PC-9 (cell line): ENCODE measurements around the gene PSORS1C1. TPM values are rescaled to one million over a fixed set of nuclear protein-coding genes. Genes with fewer than 3 reads are reported as not detected.
A peak's percentile ranks its signal among the peaks of the same experiment; 100 is the strongest.

ENCODE experiments used
- BruUV-seq: library from RNA; stranded (reverse); fragments of 400-500 nt; replicated peaks from 2 replicates; lab custom pipeline; 2021; lab: Mats Ljungman, UMichigan
- CTCF ChIA-PET: fragments of 300-600 bp; sonication (Branson Sonifier 250); formaldehyde crosslinking; loops from one replicate; lab custom pipeline; 2022; ENCODE audit warnings: antibody characterized with exemption; lab: Charles Lee
- POLR2A ChIA-PET: fragments of 300-600 bp; sonication (Branson Sonifier 250); formaldehyde crosslinking; loops from one replicate; lab custom pipeline; 2022; ENCODE audit warnings: antibody characterized with exemption; ENCODE audit not compliant: unreplicated experiment; lab: Charles Lee
- DNase-seq, 2 experiments: peaks; one replicate each; pipeline versions ENCODE4 v3.0.0 to v3.0.0-alpha.2; 2015 to 2022; ENCODE audit warnings: mixed read lengths in 1 of 2
- H2AFZ ChIP-seq: fragments of 200-600 bp; sonication (generic); 2 replicates; pipeline ENCODE4 v1.8.1; 2017; ENCODE audit warnings: antibody characterized with exemption
- H3F3A ChIP-seq: fragments of 200-600 bp; sonication (generic); 2 replicates; pipeline ENCODE4 v1.8.1; 2017; ENCODE audit warnings: antibody characterized with exemption, mild to moderate bottlenecking, low read depth; ENCODE audit not compliant: insufficient read depth
- H3K27ac ChIP-seq: fragments of 200-600 bp; sonication (generic); 2 replicates; pipeline ENCODE4 v1.6.1; 2016; ENCODE audit warnings: mixed run types
- H3K27me3 ChIP-seq: fragments of 200-600 bp; sonication (generic); 2 replicates; pipeline ENCODE4 v1.6.1; 2016; ENCODE audit warnings: low read depth, mixed run types; ENCODE audit not compliant: insufficient read depth
- H3K36me3 ChIP-seq: fragments of 200-600 bp; sonication (generic); 2 replicates; pipeline ENCODE4 v1.6.1; 2016; ENCODE audit warnings: low read depth, mixed run types
- H3K4me1 ChIP-seq: fragments of 200-600 bp; sonication (generic); replicated peaks from 2 replicates; pipeline ENCODE4 v1.6.1; 2016; ENCODE audit warnings: mixed run types; ENCODE audit not compliant: insufficient read depth
- H3K4me2 ChIP-seq: fragments of 200-600 bp; sonication (generic); 2 replicates; pipeline ENCODE4 v1.6.1; 2017; ENCODE audit warnings: mixed run types
- H3K4me3 ChIP-seq: fragments of 200-600 bp; sonication (generic); 2 replicates; pipeline ENCODE4 v1.6.1; 2016; ENCODE audit warnings: mixed run types
- H3K79me2 ChIP-seq: fragments of 200-600 bp; sonication (generic); 2 replicates; pipeline ENCODE4 v1.6.1; 2017; ENCODE audit warnings: low read depth, mixed run types
- H3K9me2 ChIP-seq: fragments of 200-600 bp; sonication (generic); 2 replicates; pipeline ENCODE4 v1.8.1; 2017; ENCODE audit warnings: mild to moderate bottlenecking; ENCODE audit not compliant: insufficient read depth
- H3K9me3 ChIP-seq: fragments of 200-600 bp; sonication (generic); 2 replicates; pipeline ENCODE4 v1.8.1; 2016; ENCODE audit warnings: low read depth; ENCODE audit not compliant: insufficient read depth
- H4K20me1 ChIP-seq: fragments of 200-600 bp; sonication (generic); 2 replicates; pipeline ENCODE4 v1.8.1; 2017; ENCODE audit not compliant: insufficient read depth
- EZH2 ChIP-seq: fragments of 200-600 bp; sonication (generic); IDR thresholded peaks from 2 replicates; pipeline ENCODE4 v1.8.0; 2017; ENCODE audit warnings: antibody characterized with exemption, low read depth
- intact Hi-C: fragments of 100-400 bp; cut with micrococcal nuclease; formaldehyde crosslinking; loops from one replicate; pipeline ENCODE4 v1.10.0; 2022; ENCODE audit not compliant: unreplicated experiment
- total RNA-seq: library from RNA; stranded (reverse); gene quantifications from 2 replicates; pipeline ENCODE4 v1.2.3, GENCODE V29; 2021
- TF ChIP-seq, protein P1 (sequence below): fragments of 200-600 bp; sonication (generic); conservative IDR thresholded peaks from 2 replicates; pipeline ENCODE4 v1.6.1; 2017; ENCODE audit warnings: mixed run types, antibody characterized with exemption, mild to moderate bottlenecking, moderate library complexity

The PSORS1C1 gene
- total RNA-seq, 1 experiment from 2014 or later: 29.2 TPM

DNA sequence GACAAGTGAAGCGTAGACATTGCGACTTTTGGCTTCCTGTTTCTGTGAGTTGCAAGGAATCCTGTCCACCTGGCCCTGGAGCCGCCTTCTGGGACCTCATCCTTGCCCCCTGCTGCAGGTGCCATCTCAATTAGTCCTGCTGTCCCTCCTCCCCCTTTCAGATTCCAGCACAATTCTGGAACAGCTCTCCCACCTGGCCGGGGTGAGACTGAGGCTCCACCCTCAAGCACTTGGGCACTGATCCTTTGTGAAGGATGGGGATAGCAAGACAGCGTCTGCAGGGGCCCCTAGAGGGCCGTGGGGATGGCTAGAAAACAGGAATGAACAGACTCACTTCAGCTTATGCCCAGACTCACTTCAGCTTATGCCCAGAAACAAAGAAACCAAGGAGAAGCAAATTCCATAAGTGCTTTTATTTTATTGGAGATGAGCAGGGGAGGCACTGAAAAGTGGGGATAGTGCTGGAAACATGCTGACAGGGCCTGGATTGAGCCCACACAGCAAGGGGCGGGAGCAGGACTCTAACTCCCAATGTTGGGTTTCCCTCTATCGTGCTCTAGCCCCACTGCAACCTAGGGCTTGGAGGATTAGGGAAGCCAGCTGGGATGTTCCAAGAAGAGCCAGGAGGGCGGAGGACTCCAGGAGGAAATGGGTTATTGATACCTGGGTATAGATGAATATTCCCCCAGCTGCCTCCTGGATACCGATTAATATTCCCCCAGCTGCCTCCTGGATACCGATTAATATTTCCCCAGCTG is 3.6 kb upstream of the PSORS1C1 start:
- BruUV-seq: no TSS peak
- CTCF ChIA-PET: interaction anchor here (0.6 kb wide), 2 partner anchors 14 to 27 kb away, joined by 3 to 11 read pairs; no protein-coding TSS in a partner anchor
- intact Hi-C loops: no loop called here

DNA sequence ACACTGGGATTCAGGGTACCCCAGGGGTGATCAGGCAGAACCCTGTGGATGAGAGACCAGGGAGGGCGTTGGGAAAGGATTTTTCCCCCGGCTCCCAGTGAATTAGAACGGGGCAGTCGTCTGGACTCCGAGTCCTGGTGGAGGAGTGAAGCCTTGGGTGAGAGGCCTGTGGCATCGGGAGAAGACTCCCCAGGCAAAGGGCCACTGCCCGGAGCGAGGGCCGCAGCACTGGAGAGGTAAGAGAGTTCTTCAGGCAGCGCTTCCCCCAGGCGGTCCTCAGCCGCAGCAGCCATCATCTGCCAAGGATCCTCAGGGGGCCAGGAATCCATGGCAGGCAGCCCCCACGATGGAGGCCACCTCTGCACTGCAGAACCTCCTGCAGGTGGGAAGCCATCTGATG is 2.9 kb upstream of the PSORS1C1 start:
- H3K9me2 ChIP-seq: no peaks in the 10 kb centered on the region
- peaks cover 11% of the 10 kb centered on the region for H3F3A ChIP-seq
- H3K36me3 ChIP-seq: no peaks in the 10 kb centered on the region
- POLR2A ChIA-PET: no interaction called here
- CTCF ChIA-PET: no interaction called here
- H3K4me2 ChIP-seq: 0 out of 2 replicates have a peak overlapping the region, but pooled peaks have one; percentile 40
- H2AFZ ChIP-seq: no peak overlapping the region
- no peaks in the 10 kb centered on the region for H3K9me3 ChIP-seq
- TF ChIP-seq, protein P1, sequence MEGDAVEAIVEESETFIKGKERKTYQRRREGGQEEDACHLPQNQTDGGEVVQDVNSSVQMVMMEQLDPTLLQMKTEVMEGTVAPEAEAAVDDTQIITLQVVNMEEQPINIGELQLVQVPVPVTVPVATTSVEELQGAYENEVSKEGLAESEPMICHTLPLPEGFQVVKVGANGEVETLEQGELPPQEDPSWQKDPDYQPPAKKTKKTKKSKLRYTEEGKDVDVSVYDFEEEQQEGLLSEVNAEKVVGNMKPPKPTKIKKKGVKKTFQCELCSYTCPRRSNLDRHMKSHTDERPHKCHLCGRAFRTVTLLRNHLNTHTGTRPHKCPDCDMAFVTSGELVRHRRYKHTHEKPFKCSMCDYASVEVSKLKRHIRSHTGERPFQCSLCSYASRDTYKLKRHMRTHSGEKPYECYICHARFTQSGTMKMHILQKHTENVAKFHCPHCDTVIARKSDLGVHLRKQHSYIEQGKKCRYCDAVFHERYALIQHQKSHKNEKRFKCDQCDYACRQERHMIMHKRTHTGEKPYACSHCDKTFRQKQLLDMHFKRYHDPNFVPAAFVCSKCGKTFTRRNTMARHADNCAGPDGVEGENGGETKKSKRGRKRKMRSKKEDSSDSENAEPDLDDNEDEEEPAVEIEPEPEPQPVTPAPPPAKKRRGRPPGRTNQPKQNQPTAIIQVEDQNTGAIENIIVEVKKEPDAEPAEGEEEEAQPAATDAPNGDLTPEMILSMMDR: no peak
- TF ChIP-seq EZH2: no peak
- H4K20me1 ChIP-seq: no peaks in the 10 kb centered on the region
- no peak overlapping the region for H3K27ac ChIP-seq
- peaks cover 43% of the 10 kb centered on the region for H3K4me1 ChIP-seq
- intact Hi-C loops: no loop called here
- H3K4me3 ChIP-seq: no peak overlapping the region
- H3K27me3 ChIP-seq: no peaks in the 10 kb centered on the region
- no peak for DNase-seq
- H3K79me2 ChIP-seq: peaks cover 9% of the 10 kb centered on the region
- no TSS peak for BruUV-seq

More for the DNA sequence above, 3.6 kb upstream of the PSORS1C1 start:
- H3K27me3 ChIP-seq: no peaks in the 10 kb centered on the region
- POLR2A ChIA-PET: interaction anchor here (0.6 kb wide), 2 partner anchors 204 to 520 kb away, joined by 4 to 6 read pairs; no protein-coding TSS in a partner anchor
- H3K79me2 ChIP-seq: peaks cover 2% of the 10 kb centered on the region
- H2AFZ ChIP-seq: no peak overlapping the region
- peaks cover 41% of the 10 kb centered on the region for H3K4me1 ChIP-seq
- no peak overlapping the region for H3K27ac ChIP-seq
- H3K9me3 ChIP-seq: no peaks in the 10 kb centered on the region
- peaks cover 11% of the 10 kb centered on the region for H3F3A ChIP-seq
- H3K4me2 ChIP-seq: no peak overlapping the region
- no peaks in the 10 kb centered on the region for H3K9me2 ChIP-seq
- TF ChIP-seq, protein P1: no peak
- no peak for TF ChIP-seq EZH2
- DNase-seq: no peak
- H4K20me1 ChIP-seq: no peaks in the 10 kb centered on the region
- H3K4me3 ChIP-seq: no peak overlapping the region
- H3K36me3 ChIP-seq: no peaks in the 10 kb centered on the region

DNA sequence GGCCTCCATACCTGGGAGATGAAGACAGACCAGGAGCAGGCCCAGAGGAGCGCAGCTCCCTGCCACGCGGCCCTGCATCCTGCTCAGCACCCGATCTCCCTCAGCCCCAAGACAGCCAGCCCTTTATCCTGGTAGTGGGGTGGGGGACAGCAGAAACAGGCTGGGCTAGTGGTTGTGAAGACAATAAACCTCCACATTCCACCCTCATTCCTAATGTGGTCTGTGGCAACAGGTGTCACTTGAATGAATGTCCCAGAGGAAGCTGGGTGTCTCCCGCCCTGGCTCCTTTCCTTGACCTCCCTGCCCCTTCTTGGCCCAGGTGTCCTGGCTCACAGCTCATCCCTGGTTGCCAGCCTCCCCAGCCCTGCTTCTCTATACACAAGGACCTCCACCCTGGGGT is 2.1 kb upstream of the PSORS1C1 start, which contains the start of gene C6orf15:
TSS of gene C6orf15 (minus strand) at position 98 of the 400 bp plus-strand sequence. CDS start at position 78, 20 bp downstream.
- H3K9me2 ChIP-seq: no peaks in the 10 kb centered on the region
- peak; percentile 69 to 73 for DNase-seq
- intact Hi-C loops: no loop called here
- CTCF ChIA-PET: no interaction called here
- H4K20me1 ChIP-seq: no peaks in the 10 kb centered on the region
- H3K79me2 ChIP-seq: peaks cover 13% of the 10 kb centered on the region
- no peak within 1 kb of the TSS for H3K4me3 ChIP-seq
- no peaks in the 10 kb centered on the region for H3K27me3 ChIP-seq
- TF ChIP-seq, protein P1: no peak
- TF ChIP-seq EZH2: no peak
- H3K4me2 ChIP-seq: peak within 1 kb of the TSS; percentile 40; the same call in 1 of the 2 replicates
- no peaks in the 10 kb centered on the region for H3K36me3 ChIP-seq
- H3K9me3 ChIP-seq: no peaks in the 10 kb centered on the region
- H3F3A ChIP-seq: peaks cover 11% of the 10 kb centered on the region
- POLR2A ChIA-PET: interaction anchor here (0.7 kb wide), 3 partner anchors 50 to 360 kb away, joined by 3 to 7 read pairs (median 5); no protein-coding TSS in a partner anchor
- no TSS peak for BruUV-seq
- peaks cover 43% of the 10 kb centered on the region for H3K4me1 ChIP-seq
- H3K27ac ChIP-seq: no peak within 1 kb of the TSS
- no peak within 1 kb of the TSS for H2AFZ ChIP-seq
